ACHN (cell line): ENCODE results near the gene SLC9A8.
A peak's percentile ranks its signal among the peaks of the same experiment; 100 is the strongest.
"Not testable (repeated sequence)": the region's sequence is repeated elsewhere in the genome, so short reads cannot be mapped to it uniquely, and the experiment has no call there.

ENCODE experiments used
- DNase-seq: peaks from one replicate; pipeline ENCODE4 v3.0.0-alpha.2; 2015
- in situ Hi-C: cut with HindIII; loops from 2 replicates; pipeline ENCODE4 v1.10.0; 2017; ENCODE audit warnings: low sequenced_read_pairs, low pct_ligation_motif_present, low pct_unique_long_range_greater_than_20kb

SLC9A8 gene, protein sequence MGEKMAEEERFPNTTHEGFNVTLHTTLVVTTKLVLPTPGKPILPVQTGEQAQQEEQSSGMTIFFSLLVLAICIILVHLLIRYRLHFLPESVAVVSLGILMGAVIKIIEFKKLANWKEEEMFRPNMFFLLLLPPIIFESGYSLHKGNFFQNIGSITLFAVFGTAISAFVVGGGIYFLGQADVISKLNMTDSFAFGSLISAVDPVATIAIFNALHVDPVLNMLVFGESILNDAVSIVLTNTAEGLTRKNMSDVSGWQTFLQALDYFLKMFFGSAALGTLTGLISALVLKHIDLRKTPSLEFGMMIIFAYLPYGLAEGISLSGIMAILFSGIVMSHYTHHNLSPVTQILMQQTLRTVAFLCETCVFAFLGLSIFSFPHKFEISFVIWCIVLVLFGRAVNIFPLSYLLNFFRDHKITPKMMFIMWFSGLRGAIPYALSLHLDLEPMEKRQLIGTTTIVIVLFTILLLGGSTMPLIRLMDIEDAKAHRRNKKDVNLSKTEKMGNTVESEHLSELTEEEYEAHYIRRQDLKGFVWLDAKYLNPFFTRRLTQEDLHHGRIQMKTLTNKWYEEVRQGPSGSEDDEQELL

DNA sequence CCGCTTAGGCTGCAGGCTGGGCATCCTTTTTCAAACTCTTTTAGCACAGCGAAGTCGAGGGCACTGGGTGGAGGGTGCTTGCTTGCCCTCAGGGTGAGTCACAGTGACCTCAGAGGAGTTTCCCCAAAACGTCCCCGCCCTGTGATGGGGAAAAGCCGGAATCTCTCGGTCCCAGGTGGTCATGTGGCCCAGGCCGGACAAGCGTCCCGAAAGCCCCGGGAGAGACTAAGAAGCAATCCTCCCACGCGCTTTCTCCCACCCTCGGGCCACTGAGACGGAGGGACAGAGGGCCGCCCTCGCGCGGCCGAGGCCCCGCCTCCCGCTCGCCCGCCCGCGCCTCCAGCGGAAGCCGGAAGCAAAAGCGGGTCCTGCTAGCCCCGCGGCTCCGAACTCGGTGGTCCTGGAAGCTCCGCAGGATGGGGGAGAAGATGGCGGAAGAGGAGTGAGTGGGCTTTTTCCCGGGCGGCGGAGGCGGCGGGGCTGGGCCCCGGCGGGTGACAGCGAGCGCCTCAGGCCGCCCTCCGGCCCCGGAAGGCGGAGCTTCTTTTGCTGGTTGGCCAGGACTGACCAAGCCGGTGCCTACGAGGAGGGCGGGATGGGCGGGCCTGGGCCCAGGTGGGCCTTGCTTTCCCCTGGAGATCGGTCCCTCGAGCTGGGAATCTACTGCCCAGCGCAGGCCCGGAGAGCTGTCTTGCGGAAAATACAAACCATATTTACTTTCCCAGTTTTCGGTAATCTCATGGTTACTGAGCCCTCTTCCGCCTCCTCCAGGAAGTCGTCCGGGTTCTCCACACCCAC is at the start of gene SLC9A8:
TSS of gene SLC9A8 (plus strand) at position 322 of the 798 bp plus-strand sequence. CDS start at position 417, 95 bp downstream.
- peak; percentile 76 for DNase-seq
- in situ Hi-C loops, result no loop called here

DNA sequence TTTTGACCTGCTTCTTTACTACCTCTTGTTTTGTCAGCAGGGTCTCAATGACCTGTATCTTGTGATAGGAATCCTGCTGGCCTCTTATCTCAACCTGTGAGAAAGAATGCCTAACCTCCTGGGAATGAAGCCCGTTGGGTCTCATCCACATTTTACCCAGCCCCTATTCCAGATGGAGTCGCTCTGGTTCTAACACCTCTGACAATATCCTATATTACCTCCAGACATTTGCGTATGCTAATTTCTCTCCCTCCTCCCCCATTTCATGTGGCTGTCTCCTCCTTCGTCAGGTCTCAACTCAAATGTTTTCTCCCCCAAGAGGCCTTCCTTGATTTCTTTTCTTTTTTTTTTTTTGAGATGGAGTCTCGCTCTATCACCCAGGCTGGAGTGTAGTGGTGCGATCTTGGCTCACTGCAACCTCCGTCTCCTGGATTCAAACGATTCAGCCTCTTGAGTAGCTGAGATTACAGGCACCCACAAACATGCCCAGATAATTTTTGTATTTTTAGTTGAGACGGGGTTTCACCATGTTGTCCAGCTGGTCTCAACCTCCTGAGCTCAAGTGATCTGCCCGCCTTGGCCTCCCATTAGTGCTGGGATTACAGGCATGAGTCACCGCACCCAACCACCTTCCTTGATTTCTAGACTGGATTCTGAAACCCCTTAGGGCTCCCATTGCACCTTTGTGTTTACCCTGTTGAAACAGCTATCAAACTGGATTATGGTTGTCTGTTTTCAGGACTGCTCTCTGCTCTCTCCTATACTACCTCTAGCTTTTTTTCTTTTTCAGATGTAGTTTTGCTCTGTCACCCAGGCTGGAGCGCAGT is 49.5 kb upstream of the SLC9A8 start:
- no peak for DNase-seq
- in situ Hi-C loops, result no loop called here

DNA sequence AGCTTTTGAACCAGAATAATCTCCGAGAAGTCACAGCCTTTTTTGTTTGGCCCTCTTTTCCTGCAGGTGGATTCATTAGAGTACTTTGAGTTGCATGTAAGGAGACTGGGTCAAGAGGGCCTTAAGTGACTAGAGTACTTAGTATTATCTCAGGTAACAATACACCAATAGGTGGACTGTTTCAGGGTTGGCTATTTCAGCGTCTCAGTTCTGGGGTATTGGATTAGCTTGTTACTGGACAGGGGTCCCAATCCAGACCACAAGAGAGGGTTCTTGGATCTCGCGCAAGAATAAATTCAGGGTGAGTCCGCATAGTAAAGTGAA is 47.3 kb upstream of the SLC9A8 start:
- DNase-seq, result no peak
- in situ Hi-C loops, result no loop called here

DNA sequence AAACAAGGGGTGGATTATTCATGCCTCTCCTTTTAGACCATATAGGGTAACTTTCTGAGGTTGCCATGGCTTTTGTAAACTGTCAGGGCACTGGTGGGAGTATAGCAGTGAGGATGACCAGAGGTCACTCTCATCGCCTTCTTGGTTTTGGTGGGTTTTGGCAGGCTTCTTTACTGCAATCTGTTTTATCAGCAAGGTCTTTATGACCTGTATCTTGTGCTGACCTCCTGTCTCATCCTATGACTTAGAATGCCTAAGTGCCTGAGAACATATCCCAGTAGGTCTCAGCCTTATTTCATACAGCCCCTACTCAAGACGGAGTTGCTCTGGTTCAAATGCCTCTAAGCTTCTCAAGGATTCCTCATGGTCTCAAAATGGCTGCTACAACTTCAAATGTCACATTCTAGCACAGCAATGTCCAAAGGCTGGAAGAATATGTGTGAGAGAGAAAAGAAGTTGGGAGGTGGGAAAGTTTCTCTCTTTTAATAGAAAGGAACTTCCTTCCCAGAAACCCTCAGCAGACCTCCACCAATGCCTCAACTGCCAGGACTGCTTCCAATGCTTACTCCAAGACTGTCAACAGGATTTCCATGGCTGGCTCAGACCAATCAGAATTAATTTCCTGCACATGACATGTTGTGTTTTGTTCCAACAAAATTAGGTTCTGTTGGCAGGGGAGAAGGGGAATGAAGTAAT is 46.6 kb upstream of the SLC9A8 start:
- DNase-seq, result no peak
- in situ Hi-C loops, result no loop called here

DNA sequence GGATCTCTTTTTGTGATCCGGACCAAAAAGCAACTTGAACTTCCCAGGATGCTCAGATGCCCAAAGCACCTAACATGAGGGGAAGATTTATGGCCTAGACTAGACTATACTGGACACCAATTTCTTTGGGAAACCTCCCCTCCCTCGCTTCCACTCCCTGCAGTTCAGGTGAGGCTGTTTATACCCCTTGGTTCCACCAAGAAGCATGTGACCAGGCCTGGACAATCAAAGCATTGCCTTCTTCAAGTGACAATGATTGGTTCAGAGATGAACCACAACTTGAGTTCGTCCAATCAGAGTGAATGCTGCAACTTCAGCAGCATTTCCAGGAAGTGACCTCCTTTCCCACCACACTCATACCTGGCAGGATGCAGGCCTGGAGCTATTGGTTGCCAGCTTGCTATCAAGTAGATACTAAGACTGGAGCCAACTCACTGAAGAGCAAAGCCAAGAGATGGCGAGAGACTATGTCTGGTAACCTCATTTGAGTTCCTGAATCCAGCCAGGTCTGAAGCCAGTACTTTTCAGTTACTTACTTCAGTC is 45.6 kb upstream of the SLC9A8 start:
- in situ Hi-C loops, result no loop called here
- DNase-seq, result no peak

DNA sequence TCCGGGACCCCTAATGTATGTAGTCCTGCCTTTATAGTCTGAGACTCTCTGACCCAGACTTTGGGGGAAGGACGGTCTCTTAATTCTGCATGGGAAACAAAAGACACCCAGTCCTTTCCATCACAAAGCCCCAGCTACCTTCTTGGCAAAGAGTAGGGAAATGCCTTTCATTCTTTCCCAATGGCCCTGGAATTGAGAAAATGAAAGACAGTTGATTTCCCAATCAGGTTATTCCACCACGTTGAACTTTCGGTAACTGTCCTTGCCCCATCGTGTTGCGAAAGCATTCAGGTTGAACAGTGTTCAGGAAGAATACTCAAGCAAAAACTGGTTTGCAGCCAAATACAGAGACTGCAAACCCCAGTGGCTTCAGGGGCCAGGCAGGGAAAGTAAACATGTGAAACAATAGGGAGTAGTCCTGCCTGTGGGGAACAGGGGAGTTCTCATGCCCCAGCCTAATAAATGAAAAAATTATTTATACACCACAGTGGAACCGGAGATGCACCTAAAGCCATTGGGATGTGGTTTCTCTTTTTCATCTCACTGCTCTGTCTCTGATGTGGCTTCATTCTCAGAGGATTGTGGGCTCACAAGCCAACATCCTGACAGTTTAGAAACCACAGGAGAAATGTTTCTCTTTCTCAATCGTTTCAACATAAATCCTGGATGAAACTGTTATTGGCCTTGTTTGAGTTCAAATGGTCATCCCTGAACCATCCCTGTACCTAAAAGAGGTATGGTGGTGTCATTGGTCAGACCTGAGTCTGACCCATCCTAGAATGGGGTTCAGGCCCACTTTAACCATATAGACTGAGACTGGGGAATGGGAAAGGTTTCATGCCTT is 44.2 kb upstream of the SLC9A8 start:
- in situ Hi-C loops, result no loop called here
- peak; percentile 15 for DNase-seq

DNA sequence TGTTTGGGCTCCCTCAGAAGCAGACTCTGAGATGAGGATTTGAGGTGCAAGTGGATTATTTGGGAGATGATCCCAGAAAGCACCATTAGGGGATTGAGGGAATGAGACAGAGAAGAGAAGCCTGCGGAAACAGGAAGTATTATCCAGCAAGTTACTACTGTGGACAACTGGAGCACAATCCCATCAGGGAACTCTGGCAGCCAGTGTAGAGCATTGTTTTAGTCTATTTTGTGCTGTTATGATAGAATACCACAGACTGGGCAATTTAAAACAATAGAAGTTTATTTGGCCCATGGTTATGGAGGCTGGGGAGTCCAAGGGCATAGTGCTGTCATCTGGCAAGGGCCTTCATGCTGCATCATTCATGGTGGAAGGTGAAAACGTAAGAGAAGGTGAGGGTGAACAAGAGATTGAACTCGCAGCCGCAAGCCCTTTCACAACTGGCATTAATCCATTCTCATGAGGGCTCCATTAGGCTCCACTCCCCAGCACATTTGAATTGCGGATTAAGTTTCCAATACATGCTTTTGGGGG is 43.5 kb upstream of the SLC9A8 start:
- in situ Hi-C loops, result no loop called here

DNA sequence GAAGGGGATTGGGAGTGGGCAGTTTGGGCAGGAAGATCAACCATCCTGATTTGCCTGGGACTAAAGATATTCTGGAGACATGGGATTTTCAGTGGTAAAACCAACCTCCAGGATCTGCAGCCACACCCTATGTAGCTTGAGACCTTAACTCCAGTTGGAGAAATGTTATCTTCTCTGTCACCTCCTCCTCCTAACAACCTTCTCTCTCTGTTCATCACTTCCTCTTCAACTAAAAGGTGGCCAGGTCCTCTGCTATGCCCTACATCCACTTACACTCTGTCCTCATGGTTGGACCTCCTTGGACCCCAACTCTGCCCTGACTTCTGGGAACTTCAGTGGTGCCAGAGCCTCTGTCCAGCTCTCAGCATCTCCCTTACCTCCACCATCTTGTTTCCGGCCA is 42.0 kb upstream of the SLC9A8 start:
- no peak for DNase-seq
- in situ Hi-C loops, result no loop called here

More for the DNA sequence above, 43.5 kb upstream of the SLC9A8 start:
- no peak for DNase-seq

DNA sequence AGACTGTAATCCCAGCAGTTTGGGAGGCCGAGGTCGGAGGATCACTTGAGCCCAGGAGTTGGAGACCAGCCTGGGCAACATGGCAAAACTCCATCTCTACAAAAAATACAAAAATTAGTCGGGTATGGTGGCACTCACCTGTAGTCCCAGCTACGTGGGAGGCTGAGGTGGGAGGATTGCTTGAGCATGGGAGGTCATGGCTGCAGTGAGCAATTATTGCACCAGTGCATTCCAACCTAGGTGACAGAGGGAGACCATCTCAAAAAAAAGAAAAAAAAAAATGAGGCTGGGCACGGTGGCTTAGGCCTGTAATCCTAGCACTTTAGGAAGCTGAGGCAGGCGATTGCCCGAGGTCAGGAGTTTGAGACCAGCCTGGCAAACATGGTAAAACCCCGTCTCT is 38.4 kb upstream of the SLC9A8 start:
- in situ Hi-C loops, result not testable (repeated sequence)

DNA sequence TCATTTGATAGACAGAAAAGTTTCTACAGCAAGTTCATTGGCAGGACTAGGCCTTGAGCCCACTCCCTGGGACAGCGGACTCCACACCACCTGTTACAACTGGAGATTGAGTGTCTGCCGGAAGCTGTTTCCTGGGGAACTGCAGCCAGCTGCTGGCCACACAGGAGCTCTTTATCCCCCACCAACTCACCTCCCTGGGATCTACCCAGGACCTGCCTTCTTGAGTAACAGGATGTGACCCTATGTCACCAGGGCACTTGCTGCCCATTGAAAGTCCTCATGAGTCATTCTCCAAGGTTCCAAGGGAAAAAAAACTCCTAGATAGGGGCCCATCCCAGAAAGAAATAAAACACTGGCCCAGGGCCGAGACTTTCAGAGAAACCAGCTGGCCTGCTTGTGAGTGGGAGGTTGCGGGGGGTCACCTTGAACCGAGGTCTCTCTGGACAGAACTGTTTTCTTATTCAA is 37.4 kb upstream of the SLC9A8 start:
- peak; percentile 65 for DNase-seq
- in situ Hi-C loops, result no loop called here

More for the DNA sequence above, 38.4 kb upstream of the SLC9A8 start:
- not testable (repeated sequence) for DNase-seq

DNA sequence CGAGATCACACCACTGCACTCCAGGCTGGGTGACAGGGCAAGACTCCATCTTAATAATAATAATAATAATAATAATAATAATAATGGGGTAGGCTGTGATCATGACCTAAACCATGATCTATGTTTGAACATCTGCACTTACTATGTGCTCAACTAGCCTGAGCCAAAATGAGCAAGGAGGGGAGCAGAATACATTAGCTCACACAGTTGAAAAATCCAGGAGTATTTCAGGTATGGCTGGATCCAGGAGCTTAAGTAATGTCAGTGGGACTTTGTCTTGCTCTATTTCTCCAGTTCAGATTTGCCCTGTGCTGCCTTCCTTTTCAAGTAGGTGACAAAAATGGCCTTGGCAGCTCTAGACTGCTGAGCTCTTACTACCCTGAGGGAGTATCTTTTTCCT is 32.7 kb upstream of the SLC9A8 start:
- DNase-seq, result no peak
- in situ Hi-C loops, result no loop called here

DNA sequence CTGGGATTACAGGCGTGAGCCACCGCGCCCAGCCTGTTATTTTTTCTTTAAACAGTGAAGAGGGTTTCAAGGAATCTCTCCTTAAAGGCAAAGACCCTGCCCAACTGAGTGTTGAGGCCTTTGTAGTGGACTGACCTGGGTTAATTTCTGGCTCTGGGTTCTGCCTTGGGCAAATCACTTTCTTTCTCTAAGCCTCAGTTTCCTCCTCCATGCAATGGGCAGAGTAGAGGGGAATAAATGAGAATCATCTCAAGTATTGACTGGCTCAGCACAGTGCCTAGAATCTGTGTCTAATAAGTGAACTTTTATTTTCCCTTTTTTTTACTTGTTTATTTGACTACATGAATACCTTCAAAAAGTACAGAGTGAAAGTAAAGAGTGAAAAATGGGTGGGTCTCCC is 31.0 kb upstream of the SLC9A8 start:
- no peak for DNase-seq
- in situ Hi-C loops, result no loop called here

DNA sequence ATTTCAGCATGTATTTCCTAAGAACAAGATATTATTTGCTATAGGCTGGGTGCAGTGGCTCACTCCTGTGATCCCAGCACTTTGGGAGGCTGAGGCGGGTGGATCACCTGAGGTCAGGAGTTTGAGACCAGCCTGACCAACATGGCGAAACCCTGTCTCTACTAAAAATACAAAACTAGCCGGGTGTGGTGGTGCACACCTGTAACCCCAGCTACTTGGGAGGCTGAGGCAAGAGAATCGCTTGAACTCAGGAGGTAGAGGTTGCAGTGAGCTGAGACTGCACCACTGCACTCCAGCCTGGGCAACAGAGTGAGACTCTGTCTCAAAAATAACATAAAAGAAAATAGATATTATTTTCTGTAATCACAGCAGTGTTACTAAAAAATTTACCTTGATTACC is 30.2 kb upstream of the SLC9A8 start:
- DNase-seq, in situ Hi-C loops: not testable (repeated sequence)

DNA sequence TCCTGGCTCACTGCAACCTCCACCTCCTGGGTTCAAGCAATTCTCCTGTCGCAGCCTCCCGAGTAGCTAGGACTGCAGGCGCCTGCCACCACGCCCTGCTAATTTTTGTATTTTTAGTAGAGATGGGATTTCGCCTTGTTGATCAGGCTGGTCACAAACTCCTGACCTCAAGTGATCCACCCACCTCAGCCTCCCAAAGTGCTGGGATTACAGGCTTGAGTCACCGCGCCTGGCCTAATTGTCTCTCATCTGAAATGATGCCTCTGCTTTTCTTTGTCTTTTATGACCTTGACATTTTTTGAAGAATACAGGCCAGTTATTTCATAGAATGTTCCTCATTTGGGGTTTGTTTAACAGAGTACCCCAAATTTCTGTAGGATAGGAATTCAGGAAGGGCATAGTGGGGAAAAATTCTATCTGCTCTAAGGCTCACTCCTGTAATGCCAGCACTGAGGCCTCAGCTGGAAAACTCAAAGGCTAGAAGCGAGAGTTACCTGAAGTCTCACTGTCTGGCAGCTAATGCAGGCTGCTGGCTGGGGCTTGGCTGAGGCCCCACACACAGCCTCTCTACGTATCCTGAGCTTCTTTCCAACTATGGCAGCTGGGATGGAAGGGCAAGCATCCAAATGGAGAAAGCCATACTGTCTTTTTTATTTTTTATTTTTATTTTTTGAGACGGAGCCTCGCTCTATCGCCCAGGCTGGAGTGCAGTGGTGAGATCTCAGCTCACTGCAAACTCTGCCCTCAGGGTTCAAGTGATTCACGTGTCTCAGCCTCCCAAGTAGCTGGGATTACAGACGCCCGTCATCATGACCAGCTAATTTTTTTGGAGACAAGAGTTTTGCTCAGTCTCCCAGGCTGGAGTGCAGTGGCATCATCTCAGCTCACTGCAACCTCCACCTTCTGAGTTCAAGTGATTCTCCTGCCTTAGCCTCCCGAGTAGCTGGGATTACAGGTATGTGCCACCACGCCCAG is 29.3 kb upstream of the SLC9A8 start:
- in situ Hi-C loops, DNase-seq: not testable (repeated sequence)

DNA sequence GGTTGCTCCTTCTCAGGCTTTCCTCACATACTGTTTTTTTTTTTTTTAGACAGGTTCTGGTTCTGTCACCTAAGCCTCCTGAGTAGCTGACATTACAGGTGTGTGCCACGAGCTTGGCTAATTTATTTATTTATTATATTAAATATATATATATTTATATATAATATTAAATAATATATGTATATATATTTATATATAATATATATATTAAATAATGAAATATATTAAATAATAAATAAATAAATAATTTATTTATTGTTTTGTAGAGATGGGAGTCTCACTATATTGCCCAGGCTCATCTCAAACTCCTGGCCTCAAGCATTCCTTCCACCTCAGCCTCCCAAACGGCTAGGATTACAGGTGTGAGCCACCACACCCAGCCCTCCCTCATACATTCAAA is 28.3 kb upstream of the SLC9A8 start:
- no peak for DNase-seq
- in situ Hi-C loops, result no loop called here
